GM12873 (cell line): Measurements from ENCODE around the gene PRDM16.

Experiments used
- TF ChIP-seq, protein P1 (sequence below): IDR thresholded peaks from 2 replicates; pipeline ENCODE4 v1.5.1; 2012; ENCODE audit warnings: low read depth, mild to moderate bottlenecking, moderate library complexity, low read length, control low read depth; ENCODE audit not compliant: insufficient read depth; ENCODE audit errors: missing control alignments

The PRDM16 gene

DNA sequence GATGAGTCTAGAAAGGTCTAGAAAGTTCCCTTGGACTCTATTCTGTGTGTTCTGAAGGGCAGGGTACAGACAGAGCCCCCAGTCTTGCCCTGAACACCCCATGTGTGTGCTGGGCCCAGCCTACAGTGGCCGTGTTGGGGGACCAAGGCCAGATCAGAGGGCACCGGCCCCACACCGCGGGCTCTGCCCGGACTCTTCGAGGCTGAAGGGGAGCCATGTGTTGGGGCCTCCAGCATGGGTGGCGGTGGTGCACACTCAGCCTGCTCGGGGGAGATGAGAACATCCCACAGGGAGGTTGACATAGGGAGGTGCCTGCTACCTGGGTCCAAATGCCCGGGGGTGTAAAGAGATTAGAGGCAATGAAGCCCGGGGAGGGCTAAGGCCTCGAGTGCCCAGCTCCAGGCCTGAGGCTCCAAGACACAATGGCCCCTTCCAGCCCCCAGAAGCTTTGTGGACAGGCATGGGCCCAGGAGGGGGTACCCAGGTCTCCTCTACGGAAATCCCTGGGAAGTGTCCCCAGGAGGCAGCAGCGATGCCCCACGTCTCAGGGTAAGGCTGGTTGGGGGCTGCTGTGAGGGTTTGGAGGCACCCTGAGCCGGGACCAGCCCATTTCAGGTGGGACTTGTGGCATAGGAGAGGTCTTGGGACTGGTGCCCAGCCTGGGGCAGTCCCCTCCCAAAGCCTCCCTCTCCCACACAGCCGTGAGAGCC is 397.5 kb downstream of the PRDM16 start:
- TF ChIP-seq, protein P1, sequence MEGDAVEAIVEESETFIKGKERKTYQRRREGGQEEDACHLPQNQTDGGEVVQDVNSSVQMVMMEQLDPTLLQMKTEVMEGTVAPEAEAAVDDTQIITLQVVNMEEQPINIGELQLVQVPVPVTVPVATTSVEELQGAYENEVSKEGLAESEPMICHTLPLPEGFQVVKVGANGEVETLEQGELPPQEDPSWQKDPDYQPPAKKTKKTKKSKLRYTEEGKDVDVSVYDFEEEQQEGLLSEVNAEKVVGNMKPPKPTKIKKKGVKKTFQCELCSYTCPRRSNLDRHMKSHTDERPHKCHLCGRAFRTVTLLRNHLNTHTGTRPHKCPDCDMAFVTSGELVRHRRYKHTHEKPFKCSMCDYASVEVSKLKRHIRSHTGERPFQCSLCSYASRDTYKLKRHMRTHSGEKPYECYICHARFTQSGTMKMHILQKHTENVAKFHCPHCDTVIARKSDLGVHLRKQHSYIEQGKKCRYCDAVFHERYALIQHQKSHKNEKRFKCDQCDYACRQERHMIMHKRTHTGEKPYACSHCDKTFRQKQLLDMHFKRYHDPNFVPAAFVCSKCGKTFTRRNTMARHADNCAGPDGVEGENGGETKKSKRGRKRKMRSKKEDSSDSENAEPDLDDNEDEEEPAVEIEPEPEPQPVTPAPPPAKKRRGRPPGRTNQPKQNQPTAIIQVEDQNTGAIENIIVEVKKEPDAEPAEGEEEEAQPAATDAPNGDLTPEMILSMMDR = no peak

DNA sequence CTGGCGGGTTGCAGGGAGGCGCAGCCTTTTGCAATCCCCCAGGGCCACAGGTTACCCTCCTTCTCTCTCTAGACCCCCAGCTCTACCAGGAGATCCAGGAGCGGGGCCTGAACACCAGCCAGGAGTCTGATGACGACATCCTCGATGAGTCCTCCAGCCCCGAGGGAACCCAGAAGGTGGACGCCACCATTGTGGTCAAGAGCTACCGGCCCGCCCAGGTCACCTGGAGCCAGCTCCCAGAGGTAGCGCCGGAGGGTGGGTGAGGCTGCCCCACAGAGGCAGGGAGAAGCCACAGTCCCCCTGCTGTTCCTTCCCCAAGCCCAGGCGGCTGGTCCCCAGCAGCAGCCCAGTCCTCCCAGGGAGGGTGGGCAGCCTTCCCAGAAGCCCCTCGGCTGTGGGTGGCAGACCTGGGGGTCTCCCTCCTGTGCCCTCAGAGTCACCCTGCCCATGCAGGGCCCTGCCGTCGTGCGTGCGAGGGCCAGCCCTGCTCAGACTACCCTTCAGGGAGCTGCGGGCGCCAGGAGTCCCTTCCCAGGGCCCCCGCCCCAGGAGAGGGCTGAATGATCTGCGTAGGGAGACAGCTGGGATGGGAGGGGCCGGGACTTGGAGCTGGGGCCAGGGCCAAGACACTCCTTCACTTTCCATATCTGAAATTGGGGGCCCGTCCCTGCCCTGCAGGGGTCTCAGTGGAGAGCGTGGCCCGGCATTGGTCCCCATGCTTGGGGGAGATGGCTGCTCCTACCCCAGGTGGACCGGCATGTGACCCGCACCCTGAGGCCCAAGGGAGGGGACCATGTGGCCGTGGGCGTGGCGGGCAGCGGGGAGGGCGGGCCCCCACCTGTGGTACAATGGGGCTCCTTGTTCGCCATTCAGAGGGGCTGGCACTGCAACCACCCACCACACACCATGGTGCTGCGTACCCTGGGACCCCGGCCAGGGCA is 398.4 kb downstream of the PRDM16 start:
- TF ChIP-seq, protein P1 = no peak

DNA sequence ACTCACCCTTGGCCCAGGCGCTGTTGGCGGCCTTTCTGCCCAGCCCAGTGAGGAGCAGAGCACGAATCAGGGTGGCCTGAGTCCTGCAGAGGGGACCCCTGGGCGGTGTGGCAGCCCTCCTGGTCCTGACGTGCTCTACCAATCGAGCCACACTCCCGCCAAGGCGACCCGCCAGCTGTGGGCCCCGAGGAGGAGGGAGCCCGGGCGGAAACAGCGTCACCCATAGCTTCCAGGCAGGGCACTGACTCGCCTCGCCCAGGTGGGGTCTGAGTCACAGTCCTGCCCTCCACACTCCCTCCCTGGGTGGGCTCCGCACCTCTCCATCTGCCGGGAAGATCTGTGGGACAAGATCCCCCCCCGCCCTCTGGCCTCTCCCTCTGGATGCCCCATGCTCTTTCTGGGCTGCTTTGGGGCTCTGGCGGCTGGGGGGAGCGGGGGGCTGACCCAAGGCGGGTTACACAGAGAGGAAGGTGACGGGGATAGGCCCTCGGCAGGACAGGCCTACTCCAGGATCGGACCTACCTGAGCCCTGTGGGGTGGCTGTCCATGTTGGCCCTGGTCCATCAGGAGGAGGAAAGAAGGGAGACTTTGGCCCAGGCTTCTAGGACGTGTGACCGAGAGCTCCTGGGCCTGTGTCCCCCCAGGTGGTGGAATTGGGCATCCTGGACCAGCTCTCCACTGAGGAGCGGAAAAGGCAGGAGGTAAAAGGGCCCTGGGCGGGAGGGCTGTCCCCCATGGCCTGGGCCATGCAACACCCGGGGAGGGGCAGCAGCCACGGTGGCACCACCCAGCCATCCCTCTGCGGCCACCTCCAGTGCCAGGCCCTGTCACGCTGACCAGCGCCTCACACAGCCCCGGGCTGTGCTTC is 399.5 kb downstream of the PRDM16 start:
- TF ChIP-seq, protein P1 = no peak

DNA sequence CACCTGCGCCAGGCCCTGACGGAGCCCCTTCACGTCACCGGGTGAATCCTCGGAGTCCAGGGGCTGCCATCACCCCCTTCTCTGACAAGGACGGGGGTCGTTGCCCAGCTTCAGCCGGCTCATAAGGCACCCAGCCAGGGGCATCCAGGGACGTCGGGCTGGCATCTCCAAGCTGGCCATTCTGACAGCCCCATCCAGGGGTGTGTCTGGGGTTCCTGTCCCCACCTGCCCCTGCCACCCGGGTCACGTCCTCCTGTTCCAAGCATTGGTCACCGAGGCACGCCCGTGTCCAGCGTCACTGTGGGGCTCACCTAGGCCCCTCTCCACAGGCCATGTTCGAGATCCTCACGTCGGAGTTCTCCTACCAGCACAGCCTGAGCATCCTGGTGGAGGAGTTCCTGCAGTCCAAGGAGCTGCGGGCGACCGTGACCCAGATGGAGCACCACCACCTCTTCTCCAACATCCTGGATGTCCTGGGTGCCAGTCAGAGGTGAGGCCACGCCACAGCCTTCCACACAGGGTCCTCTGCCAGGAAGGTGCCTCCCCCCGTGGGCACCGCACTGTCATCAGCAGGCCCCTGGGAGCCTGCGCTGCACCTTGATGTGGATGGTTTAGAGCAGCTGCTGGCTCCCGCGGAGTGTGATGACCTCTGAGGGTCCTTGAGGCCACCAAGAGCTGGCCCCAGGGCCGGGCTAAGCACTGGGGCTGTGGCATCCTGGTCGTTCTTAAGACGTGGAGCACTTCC is 400.3 kb downstream of the PRDM16 start:
- TF ChIP-seq, protein P1 = no peak

DNA sequence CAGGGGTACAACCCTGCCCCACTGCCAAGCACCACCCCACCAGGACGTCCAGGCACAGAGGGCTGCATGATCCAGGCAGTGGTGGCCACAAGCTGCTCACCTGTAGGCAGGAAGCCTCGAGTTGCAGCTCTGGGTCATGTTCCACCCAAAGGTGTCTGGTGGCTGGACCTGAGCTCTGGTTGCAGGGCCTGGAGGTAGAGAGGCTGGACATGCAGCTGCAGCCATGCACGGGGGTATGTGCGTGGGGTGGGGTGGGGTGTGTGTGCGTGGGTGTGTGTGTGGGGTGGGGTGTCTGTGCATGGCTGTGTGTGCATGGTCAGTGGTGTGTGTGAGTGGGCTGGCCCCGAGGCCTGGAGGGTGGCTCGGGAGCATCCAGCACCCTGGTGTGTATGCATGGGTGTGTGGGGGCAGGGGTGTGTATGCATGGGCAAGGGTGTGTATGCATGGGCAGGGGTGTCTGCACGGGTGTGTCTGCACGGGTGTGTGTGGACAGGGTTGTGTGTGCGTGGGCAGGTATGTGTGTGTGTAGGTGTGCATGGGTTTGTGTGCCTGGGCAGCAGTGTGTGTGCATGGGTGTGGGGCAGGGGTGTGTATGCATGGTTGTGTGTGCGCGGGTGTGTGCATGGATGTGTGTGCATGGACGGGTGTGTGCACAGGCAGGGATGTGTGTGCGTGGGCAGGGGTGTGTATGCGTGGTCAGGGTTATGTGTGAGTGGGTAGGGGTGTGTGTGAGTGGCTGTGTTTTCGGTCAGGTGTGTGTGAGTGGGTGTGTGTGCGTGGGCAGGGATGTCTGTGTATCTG is 401.0 kb downstream of the PRDM16 start:
- TF ChIP-seq, protein P1 = no peak

DNA sequence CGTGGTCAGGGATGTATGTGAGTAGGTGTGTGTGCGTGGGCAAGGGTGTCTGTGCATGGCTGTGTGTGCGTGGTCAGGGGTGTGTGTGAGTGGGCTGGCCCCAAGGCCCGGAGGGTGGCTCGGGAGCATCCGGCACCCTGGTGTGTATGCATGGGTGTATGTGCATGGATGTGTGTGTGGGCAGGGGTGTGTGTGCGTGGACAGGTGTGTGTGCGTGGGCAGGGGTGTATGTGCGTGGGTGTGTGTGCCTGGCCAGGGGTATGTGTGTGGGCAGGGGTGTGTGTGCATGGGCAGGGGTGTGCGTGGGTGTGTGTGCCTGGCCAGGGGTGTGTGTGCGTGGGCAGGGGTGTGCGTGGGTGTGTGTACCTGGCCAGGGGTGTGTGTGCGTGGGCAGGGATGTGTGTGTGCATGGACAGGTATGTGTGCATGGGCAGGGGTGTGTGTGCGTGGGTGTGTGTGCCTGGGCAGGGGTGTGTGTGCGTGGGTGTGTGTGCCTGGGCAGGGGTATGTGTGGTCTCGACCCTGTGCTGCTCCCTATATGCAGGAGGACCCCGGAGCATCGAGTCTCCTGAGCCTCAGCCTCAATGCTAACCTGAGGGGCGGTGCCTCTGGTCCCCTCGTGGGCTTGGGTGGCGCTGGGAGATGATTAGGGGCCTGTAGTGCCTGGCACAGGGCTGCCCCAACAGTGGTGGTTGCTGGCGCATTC is 401.8 kb downstream of the PRDM16 start:
- TF ChIP-seq, protein P1 = no peak
